HepG2 (cell line): ENCODE results near the gene ITCH. TPM values are rescaled to one million over a fixed set of nuclear protein-coding genes. Genes with fewer than 3 reads are reported as not detected.

Experiments
- CTCF ChIP-seq: sonication (generic); formaldehyde crosslinking; IDR thresholded peaks from 2 replicates; pipeline ENCODE4 v1.5.0; 2020; ENCODE audit warnings: mild to moderate bottlenecking, missing genetic modification reagents, moderate library complexity
- ELF4 ChIP-seq: sonication (generic); formaldehyde crosslinking; IDR thresholded peaks from 2 replicates; pipeline ENCODE4 v1.5.0; 2020; ENCODE audit warnings: missing genetic modification reagents, mild to moderate bottlenecking, moderate library complexity, borderline replicate concordance
- GRHL1 ChIP-seq: sonication (generic); formaldehyde crosslinking; conservative IDR thresholded peaks from 2 replicates; pipeline ENCODE4 v1.8.0; 2022; ENCODE audit warnings: missing genetic modification reagents
- JUN ChIP-seq: sonication (generic); formaldehyde crosslinking; IDR thresholded peaks from 2 replicates; pipeline ENCODE4 v1.4.0; 2020; ENCODE audit warnings: mild to moderate bottlenecking, missing genetic modification reagents
- KIAA2018 ChIP-seq: sonication (generic); formaldehyde crosslinking; IDR thresholded peaks from 2 replicates; pipeline ENCODE4 v1.5.0; 2020; ENCODE audit warnings: mild to moderate bottlenecking, missing genetic modification reagents, borderline replicate concordance
- THYN1 ChIP-seq: sonication (generic); formaldehyde crosslinking; IDR thresholded peaks from 2 replicates; pipeline ENCODE4 v1.8.1; 2023; ENCODE audit warnings: low read depth, mild to moderate bottlenecking, moderate library complexity, missing genetic modification reagents, borderline replicate concordance
- XBP1 ChIP-seq: sonication (generic); formaldehyde crosslinking; IDR thresholded peaks from 2 replicates; pipeline ENCODE4 v1.5.0; 2020; ENCODE audit warnings: missing genetic modification reagents
- ZHX1 ChIP-seq: sonication (generic); formaldehyde crosslinking; IDR thresholded peaks from 2 replicates; pipeline ENCODE4 v1.8.1; 2022; ENCODE audit warnings: low read depth, mild to moderate bottlenecking, missing genetic modification reagents
- ZNF598 ChIP-seq: sonication (generic); formaldehyde crosslinking; IDR thresholded peaks from 2 replicates; pipeline ENCODE4 v1.5.1; 2020; ENCODE audit warnings: mild to moderate bottlenecking, missing genetic modification reagents, borderline replicate concordance
- ZNF850 ChIP-seq: sonication (generic); formaldehyde crosslinking; conservative IDR thresholded peaks from 2 replicates; pipeline ENCODE4 v1.9.0; 2021; ENCODE audit warnings: mild to moderate bottlenecking, missing genetic modification reagents
- ZNF891 ChIP-seq: sonication (generic); formaldehyde crosslinking; IDR thresholded peaks from 2 replicates; pipeline ENCODE4 v1.5.0; 2020; ENCODE audit warnings: mild to moderate bottlenecking, missing genetic modification reagents
- polyA plus RNA-seq, 8 experiments: library from polyadenylated mRNA; depleted of rRNA in 3 of 8; stranded (reverse) in 7 of 8; unstranded in 1 of 8; fragments of >200 nt; fragmentation: Illumina TruSeq in 4 of 8; extraction: Trizol in 4 of 8; gene quantifications; 2 replicates each; pipeline versions ENCODE4 v1.2.1 to v1.2.3, GENCODE V29; 2011 to 2016; ENCODE audit warnings: low read depth in 4 of 8, missing spikeins in 1 of 8, mixed read lengths in 1 of 8; ENCODE audit not compliant: insufficient read depth in 1 of 8
- total RNA-seq, 5 experiments: library from RNA; depleted of rRNA; stranded (reverse); fragments of >200 nt; fragmentation: Illumina TruSeq; extraction: Trizol; gene quantifications; 2 replicates each; pipeline ENCODE4 v1.2.3, GENCODE V29; 2016; ENCODE audit warnings: low read depth in 1 of 5

ITCH gene
- total and polyA plus RNA-seq, 2 of the 13 experiments (the other 11 are each of a cell fraction or from before 2014, with no cell fraction given), result 20.5 to 112 TPM

- TF ChIP-seq ZHX1 (CRISPR knock-in tag) (no peak), KIAA2018 (no peak), ZNF598 (CRISPR knock-in tag) (peak; percentile 80; the same call in 1 of the 2 replicates), GRHL1 (CRISPR knock-in tag) (no peak), ELF4 (CRISPR knock-in tag) (no peak), XBP1 (no peak), ZNF891 (CRISPR knock-in tag) (peak; percentile 96), THYN1 (CRISPR knock-in tag) (no peak), CTCF (CRISPR knock-in tag) (peak; percentile 99), JUN (peak; percentile 54; the same call in 1 of the 2 replicates), ZNF850 (CRISPR knock-in tag) (no peak)
These were observed 160.1 kb downstream of the ITCH start (continued) for GRCh38 chr20:34522969-34523871.
